NCI-H82 (cell line): ENCODE data around the gene ODAD4.
"Not testable (repeated sequence)": the region's sequence is repeated elsewhere in the genome, so short reads cannot be mapped to it uniquely, and the experiment has no call there.

ENCODE experiments used
- DNase-seq: peaks from one replicate; lab custom pipeline; 2025; lab: John Stamatoyannopoulos, UW

Gene ODAD4

DNA sequence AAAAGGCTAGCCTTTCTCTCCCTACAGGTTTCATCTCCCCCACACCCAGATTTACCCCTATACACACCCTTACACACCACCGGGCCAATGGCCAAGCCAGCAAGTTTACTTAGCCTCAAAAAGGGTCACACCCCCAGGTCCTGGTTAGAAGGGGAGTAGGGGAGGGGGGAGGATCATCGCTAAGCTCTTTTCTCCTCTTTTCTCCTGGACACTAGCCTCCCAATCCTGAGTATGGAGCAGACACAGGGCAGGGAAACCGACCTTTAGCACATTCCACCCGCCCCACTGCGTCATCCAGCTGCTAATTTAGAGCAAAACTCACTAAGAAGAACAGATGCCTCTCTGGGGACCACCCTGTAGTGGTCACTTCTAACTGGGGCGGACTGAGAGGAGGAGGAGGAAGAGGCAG is 16.1 kb upstream of the ODAD4 start:
- DNase-seq = no peak

DNA sequence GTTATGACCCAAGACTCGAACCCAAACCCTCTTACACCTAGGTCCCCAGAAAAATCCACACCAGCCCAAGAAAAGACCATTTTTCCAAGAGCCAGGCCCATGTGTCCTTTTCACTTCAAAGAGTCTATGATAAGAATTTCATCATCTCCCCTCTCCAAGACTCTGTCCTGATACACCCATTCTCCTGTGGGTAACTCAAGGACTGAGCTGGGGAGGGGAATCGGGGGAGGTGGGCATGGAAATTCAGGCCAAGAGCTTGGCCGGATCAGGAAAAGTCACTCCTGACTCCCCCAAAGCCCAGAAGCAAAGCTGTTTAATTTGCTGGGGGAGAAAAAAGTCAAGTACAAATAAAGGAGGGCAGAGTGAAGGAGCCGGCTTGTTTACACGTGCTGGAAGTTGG is 15.4 kb upstream of the ODAD4 start:
- DNase-seq = no peak

GRCh38 chr17:41915566-41915965 is 14.9 kb upstream of the ODAD4 start:
- no peak for DNase-seq

DNA sequence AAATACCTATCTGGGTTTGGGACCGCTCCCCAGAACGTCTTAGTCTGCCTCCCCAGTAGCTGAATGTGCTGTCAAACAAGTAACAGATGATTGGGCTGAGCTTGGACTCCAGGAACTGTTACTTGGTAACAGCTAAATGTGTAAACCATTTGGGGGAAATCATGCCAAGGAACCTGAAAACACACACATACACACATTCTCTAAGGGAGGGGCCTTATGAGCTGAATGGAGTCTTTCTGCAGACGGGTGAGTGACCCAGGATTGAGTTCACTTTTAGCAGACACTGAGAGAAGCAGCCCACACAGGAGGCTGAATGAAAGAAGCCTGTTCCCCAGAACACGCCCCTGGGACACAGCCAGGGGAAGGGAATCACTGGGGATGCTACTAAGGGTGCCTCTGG is 13.2 kb upstream of the ODAD4 start:
- no peak for DNase-seq

DNA sequence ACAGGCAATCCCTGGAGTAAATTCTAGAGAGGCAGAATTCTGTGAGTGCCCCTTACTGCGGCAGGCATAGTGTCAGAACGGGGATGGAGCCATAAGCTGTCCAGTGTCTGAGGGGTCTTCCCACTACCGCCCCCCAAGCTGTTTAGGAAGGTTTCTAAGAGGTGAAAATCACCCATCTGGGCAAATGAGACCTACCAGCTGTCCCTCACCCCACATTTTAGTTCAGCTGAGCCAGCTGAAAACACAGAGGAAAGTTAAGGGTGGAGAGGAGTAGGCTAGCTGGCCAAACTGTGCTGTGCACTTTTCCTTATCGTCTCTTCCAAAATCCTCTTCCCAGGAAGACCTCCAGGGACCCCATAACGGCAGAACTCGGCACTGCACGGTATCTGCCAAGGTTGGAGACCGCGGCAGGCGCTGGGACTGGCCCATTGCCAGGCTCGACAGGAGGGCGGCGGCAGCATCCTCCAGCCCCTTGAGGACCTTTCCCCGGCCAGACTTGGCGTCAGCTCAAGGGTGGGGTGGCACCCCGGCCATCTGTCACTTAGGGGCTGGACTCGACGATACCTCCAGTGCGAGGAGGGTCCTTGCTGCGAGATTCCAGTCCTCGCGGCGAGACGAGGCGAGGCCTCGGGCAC is 12.6 kb upstream of the ODAD4 start:
- peak; percentile 93 for DNase-seq

- DNase-seq = peak; percentile 73
Observed at GRCh38 chr17:41918314-41919164, 11.9 kb upstream of the ODAD4 start, which contains the start of gene ACLY. TSS of gene ACLY (minus strand) at chr17:41918951. CDS start at chr17:41913873, 5,078 bp downstream.

GRCh38 chr17:41919165-41919817 is 11.1 kb upstream of the ODAD4 start:
- peak; percentile 100 for DNase-seq

GRCh38 chr17:41919840-41920579 is 10.4 kb upstream of the ODAD4 start:
- DNase-seq = peak; percentile 55

DNA sequence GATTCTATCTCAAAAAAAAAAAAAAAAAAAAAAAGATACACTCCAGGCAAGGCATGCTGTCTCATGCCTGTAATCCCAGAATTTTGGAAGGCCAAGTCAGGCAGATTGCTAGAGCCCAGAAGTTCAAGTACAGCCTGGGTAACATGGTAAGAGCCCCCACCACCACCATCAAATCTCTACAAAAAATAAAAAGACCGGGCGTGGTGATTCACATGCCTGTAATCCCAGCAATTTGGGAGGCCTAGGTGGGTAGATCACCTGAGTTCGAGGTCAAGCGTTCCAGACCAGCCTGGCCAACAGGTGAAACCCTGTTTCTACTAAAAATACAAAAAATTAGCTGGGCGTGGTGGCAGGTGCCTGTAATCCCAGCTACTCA is 9.8 kb upstream of the ODAD4 start:
- DNase-seq = no peak

DNA sequence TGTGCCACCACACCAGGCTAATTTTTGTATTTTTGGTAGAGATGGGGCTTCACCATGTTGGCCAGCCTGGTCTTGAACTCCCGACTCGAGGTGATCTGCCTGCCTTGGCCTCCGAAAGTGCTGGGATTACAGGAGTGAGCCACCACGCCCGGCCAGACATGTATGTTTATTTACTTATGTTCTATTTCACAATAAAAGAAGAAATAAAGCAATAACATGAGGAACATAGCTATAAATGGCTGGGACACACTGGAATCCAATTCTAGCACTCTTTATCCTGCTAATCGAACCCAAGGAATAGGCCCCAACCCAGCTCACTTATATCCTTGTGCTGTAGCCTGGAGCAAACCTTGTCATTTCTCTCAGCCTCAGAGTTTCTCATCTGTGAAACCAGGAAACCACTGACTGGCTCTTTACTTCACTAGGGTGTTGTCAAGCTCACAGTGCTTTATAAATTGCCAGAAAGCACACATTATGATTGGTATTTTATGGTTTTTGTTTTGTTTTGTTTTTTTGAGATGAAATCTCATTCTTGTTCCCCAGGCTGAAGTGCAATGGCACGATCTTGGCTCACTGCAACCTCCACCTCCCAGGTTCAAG is 4.3 kb upstream of the ODAD4 start:
- DNase-seq = no peak

DNA sequence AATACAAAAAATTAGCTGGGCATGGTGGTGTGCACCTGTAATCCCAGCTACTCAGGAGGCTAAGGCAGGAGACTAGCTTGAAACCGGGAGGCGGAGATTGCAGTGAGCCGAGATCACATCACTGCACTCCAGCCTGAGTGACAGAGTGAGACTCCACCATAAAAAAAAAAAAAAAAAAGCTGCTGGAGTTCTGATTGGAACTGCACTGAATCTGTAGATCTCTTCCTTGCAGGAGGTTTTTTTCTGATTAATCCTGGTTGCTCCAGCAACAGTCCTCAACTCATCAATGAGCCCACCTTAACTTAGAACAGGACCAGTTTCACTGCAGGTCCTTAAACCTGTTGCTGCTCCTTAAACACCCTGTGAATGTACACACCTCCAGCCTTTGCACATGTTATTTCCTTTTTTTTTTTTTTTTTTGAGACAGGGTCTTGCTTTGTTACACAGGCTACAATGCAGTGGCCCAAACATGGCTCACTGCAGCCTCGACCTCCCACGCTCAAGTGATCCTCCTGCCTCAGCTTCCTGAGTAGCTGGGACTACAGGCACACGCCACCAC is 1.6 kb upstream of the ODAD4 start:
- DNase-seq = no peak

DNA sequence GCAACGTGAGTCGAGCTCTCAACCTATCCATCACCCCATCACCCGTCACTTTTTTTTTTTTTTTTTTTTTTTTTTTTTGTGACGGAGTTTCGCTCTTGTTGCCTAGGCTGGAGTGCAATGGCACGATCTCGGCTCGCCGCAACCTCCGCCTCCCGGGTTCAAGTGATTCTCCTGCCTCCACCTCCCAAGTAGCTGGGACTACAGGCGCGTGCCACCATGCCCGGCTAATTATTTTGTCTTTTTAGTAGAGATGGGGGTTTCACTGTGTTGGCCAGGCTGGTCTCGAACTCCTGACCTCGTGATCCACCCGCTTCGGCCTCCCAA is 378 bp downstream of the ODAD4 start:
- not testable (repeated sequence) for DNase-seq

GRCh38 chr17:41931715-41932114 is 1.3 kb downstream of the ODAD4 start:
- DNase-seq = not testable (repeated sequence)

- DNase-seq = no peak
Observed at GRCh38 chr17:41932816-41933389, 2.5 kb downstream of the ODAD4 start.

DNA sequence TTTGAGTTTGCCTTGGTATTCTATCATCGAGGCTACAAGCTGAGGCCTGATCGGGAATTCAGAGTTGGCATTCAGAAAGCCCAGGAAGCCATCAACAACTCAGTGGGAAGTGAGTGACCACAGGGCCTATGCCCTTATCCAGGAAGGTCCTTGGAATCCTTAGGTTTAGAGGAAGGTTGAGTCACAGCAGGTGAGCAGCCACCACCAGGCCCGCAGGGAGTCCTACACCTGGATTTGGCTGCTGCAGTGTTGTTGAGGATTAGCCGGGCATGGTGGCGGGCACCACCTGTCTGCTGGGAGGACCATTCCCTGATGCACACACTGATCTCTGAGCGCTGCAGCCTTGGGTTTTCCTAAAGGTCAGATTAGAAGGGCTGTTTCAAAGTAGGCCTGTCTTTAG is 5.2 kb downstream of the ODAD4 start:
- DNase-seq = no peak

DNA sequence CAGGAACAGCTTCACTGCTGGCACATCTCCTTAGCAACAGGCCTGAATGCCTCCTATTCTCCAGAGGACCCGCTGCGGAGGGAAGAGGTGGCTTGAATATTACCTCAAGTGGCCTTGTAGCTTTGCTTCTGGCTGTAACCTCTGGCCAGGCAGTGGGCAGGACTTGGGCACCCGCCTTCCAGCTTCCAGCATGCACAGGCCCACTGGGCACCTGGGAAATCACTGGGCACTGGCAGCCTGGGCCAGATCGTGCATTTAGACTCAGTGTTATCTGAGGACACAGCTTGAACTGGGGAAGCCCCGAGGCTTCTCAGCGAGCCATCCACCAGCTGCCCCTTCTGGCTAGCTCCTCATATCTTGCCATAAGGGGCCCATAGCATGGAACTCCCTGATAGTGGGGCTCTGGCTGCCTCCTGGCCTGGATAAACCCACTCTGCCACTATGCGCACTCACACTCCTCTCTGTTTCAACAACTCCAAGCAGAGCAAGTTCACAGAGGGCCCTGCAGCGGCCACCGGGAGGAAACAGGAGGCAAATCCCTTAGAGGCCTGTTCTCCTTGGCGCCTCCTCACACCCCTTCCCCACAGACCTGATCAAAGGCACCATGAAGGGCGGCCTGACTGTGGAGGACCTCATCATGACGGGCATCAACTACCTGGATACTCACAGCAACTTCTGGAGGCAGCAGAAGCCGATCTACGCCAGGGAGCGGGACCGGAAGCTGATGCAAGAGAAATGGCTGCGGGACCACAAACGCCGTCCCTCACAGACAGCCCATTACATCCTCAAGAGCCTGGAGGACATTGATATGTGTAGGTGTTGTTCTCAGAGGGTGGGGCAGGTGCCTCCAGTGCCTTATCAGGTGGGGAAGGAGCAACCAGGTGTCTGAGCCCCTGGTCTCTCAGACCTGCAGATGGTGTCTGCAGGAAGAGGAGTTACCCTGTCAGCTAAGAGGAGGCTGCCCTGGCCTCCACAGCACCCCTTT is 7.8 kb downstream of the ODAD4 start:
- peak; percentile 22 for DNase-seq

DNA sequence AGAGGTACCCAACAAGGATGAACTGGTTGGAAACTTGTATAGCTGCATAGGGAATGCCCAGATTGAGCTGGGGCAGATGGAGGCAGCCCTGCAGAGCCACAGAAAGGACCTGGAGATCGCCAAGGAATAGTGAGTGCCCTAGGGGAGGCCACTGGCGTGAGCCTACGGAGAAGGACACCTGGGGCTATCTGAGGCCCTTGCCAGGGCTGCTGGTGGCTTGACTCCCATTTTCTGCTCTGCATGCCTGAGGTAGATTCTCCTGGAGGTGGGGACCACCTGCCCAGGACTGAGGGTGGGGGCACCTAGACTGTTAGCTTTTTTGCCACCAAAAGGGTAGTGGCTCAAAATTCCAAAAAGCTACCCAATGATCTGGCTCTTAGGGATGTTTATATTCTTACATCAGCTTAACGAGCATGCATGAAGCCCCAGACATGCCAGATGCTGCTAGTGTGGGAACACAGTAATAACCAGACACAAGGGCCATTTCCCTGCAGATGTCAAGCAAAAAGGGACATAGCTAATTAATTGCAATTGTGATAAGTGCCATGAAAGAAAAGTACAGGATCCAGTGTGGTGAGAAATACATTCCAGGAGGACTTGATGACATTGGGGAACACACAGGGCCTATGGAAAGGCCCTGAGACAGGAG is 8.8 kb downstream of the ODAD4 start:
- DNase-seq = peak; percentile 39

GRCh38 chr17:41939693-41940090 is 9.3 kb downstream of the ODAD4 start:
- no peak for DNase-seq

GRCh38 chr17:41941168-41941567 is 10.8 kb downstream of the ODAD4 start:
- no peak for DNase-seq
